ENCODE results near the gene PIK3R4. TPM values are rescaled to one million over a fixed set of nuclear protein-coding genes. Genes with fewer than 3 reads are reported as not detected.

Gene PIK3R4
- total RNA-seq, 1 experiment from 2014 or later = 21.5 TPM

DNA sequence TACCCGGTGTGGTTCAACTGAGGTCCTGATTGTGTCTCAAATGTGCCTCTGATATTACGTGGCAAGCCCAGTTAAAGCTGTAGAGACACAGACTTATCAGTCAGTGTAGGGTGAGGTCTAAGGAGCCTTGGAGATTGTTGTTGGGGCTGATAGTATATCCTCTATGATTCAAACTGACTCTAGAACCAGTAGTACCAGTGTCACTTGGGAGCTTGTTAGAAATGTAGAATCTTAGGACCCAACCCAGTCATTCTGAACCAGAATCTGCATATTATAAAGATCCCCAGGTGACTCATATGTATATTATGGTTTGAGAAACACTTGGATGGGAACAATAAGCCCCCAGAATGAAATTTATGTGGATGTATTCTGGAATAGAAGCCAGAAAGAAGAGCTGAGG is 83.5 kb downstream of the PIK3R4 start:
- Histone ChIP-seq H3K27ac (ENCODE audit: low read length) (no peak overlapping the region), H2AFZ (ENCODE audit: low read length) (no peak overlapping the region), H3K9me2 (replicated peaks; ENCODE audit: low read length) (no peaks in the 10 kb centered on the region), H3K9me3 (ENCODE audit: low read length) (no peaks in the 10 kb centered on the region), H3K27me3 (ENCODE audit: low read length) (no peaks in the 10 kb centered on the region), H3K4me2 (ENCODE audit: low read length) (no peak overlapping the region), H3K4me3 (ENCODE audit: low read length) (no peak overlapping the region), H3K9ac (ENCODE audit: low read length) (no peak overlapping the region), H3K4me1 (ENCODE audit: insufficient read depth, low read length) (no peaks in the 10 kb centered on the region; the same call in 1 of the 2 replicates), H3F3A (ENCODE audit: low read length, unreplicated experiment) (no peaks in the 10 kb centered on the region), H3K79me2 (ENCODE audit: low read length) (no peaks in the 10 kb centered on the region), H3K36me3 (ENCODE audit: low read depth, low read length) (no peaks in the 10 kb centered on the region), H4K20me1 (ENCODE audit: low read length) (no peaks in the 10 kb centered on the region)
- no peak for TF ChIP-seq EZH2phosphoT487 (IDR thresholded peaks at IDR 0.05; ENCODE audit: borderline replicate concordance, low read length)
- TF ChIP-seq, protein P1, sequence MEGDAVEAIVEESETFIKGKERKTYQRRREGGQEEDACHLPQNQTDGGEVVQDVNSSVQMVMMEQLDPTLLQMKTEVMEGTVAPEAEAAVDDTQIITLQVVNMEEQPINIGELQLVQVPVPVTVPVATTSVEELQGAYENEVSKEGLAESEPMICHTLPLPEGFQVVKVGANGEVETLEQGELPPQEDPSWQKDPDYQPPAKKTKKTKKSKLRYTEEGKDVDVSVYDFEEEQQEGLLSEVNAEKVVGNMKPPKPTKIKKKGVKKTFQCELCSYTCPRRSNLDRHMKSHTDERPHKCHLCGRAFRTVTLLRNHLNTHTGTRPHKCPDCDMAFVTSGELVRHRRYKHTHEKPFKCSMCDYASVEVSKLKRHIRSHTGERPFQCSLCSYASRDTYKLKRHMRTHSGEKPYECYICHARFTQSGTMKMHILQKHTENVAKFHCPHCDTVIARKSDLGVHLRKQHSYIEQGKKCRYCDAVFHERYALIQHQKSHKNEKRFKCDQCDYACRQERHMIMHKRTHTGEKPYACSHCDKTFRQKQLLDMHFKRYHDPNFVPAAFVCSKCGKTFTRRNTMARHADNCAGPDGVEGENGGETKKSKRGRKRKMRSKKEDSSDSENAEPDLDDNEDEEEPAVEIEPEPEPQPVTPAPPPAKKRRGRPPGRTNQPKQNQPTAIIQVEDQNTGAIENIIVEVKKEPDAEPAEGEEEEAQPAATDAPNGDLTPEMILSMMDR (conservative IDR thresholded peaks at IDR 0.05; ENCODE audit: low read depth, low read length) = no peak
- TF ChIP-seq EZH2 (IDR thresholded peaks at IDR 0.05; ENCODE audit: low read length, unreplicated experiment) = no peak
- ATAC-seq (no peak), DNase-seq (no peak)
- no TSS peak for BruUV-seq (replicated peaks)
- ChIA-PET CTCF (no interaction called here), POLR2A (ENCODE audit: unreplicated experiment) (no interaction called here)
- intact Hi-C loops (cut with micrococcal nuclease) = no loop called here

DNA sequence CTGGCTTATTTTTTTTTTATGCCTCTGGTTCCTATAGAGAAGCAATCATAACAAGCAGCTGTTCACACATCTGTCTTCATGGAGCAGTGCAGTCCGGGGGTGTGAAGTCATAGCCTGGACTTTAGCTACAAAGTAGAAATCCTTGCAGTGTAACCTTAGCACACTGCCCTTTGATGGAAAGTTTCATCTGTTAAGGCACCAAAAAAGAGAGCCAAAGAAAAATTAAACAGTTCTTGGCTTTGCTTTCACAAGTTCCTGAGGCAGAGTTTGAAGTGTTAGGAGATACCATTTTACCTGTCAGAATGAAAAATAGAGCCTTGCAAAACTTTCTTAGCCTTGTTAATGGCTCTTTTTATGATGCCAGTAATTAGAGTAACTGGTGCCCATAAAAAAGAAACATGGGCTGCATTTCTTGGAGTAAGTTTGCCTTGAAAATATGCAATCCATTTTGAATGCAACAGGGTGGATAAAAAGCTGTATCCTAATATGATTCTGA is 84.1 kb downstream of the PIK3R4 start:
- ATAC-seq (no peak), DNase-seq (no peak)
- Histone ChIP-seq H2AFZ (ENCODE audit: low read length) (no peak overlapping the region), H3K27ac (ENCODE audit: low read length) (no peak overlapping the region), H3K4me1 (ENCODE audit: insufficient read depth, low read length) (no peaks in the 10 kb centered on the region; the same call in 1 of the 2 replicates), H3F3A (ENCODE audit: low read length, unreplicated experiment) (no peaks in the 10 kb centered on the region), H3K36me3 (ENCODE audit: low read depth, low read length) (no peaks in the 10 kb centered on the region), H3K9me2 (replicated peaks; ENCODE audit: low read length) (no peaks in the 10 kb centered on the region), H3K4me2 (ENCODE audit: low read length) (no peak overlapping the region), H3K4me3 (ENCODE audit: low read length) (no peak overlapping the region), H3K9ac (ENCODE audit: low read length) (no peak overlapping the region), H3K27me3 (ENCODE audit: low read length) (no peaks in the 10 kb centered on the region), H4K20me1 (ENCODE audit: low read length) (no peaks in the 10 kb centered on the region), H3K9me3 (ENCODE audit: low read length) (no peaks in the 10 kb centered on the region), H3K79me2 (ENCODE audit: low read length) (no peaks in the 10 kb centered on the region)
- POLR2A ChIA-PET (ENCODE audit: unreplicated experiment) = no interaction called here
- TF ChIP-seq, protein P1 (conservative IDR thresholded peaks at IDR 0.05; ENCODE audit: low read depth, low read length) = no peak
- TF ChIP-seq EZH2phosphoT487 (IDR thresholded peaks at IDR 0.05; ENCODE audit: borderline replicate concordance, low read length) (no peak), EZH2 (IDR thresholded peaks at IDR 0.05; ENCODE audit: low read length, unreplicated experiment) (no peak)
- CTCF ChIA-PET = no interaction called here
- intact Hi-C loops (cut with micrococcal nuclease) = no loop called here
- BruUV-seq (replicated peaks) = no TSS peak

DNA sequence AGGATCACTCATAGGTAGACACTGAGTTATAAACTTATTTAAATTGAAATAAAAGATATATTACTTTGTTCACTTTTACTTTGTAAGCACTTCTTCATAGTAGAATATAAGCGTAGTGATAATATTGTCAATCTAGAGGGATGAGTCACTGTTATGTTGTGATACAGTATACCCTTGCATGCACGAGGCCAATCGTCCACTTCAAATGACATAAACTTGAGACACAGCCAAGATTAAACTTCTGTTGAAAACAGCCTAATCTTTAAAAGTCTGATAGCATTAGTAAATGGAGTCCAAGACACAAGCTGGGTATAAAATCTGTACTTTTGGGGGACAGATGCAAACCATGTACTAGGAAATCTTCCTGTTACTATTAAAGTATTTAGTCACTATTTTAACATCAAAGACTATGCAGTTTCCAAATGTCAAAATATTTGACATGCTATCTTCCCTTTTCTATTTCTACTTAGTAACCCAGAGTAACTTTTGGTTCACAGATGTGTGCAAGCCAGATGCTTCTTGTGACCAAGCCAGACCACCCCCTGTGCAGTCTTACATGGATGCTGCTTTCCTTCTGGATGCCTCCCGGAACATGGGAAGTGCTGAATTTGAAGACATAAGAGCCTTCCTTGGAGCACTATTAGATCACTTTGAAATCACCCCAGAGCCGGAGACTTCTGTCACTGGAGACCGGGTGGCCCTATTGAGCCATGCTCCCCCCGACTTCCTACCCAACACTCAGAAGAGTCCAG is 85.3 kb downstream of the PIK3R4 start:
- Histone ChIP-seq H3K9me2 (replicated peaks; ENCODE audit: low read length) (no peaks in the 10 kb centered on the region), H3K9me3 (ENCODE audit: low read length) (no peaks in the 10 kb centered on the region), H3K4me1 (ENCODE audit: insufficient read depth, low read length) (no peaks in the 10 kb centered on the region; the same call in 1 of the 2 replicates), H3K9ac (ENCODE audit: low read length) (no peak overlapping the region), H3K79me2 (ENCODE audit: low read length) (no peaks in the 10 kb centered on the region), H4K20me1 (ENCODE audit: low read length) (no peaks in the 10 kb centered on the region), H3K4me3 (ENCODE audit: low read length) (no peak overlapping the region), H2AFZ (ENCODE audit: low read length) (no peak overlapping the region), H3K27ac (ENCODE audit: low read length) (no peak overlapping the region), H3K36me3 (ENCODE audit: low read depth, low read length) (no peaks in the 10 kb centered on the region), H3K27me3 (ENCODE audit: low read length) (no peaks in the 10 kb centered on the region), H3F3A (ENCODE audit: low read length, unreplicated experiment) (no peaks in the 10 kb centered on the region), H3K4me2 (ENCODE audit: low read length) (no peak overlapping the region)
- ATAC-seq (no peak), DNase-seq (no peak)
- intact Hi-C loops (cut with micrococcal nuclease) = no loop called here
- POLR2A ChIA-PET (ENCODE audit: unreplicated experiment) = no interaction called here
- no TSS peak for BruUV-seq (replicated peaks)
- TF ChIP-seq, protein P1 (conservative IDR thresholded peaks at IDR 0.05; ENCODE audit: low read depth, low read length) = no peak
- TF ChIP-seq EZH2 (IDR thresholded peaks at IDR 0.05; ENCODE audit: low read length, unreplicated experiment) = no peak
- TF ChIP-seq EZH2phosphoT487 (IDR thresholded peaks at IDR 0.05; ENCODE audit: borderline replicate concordance, low read length) = no peak
- CTCF ChIA-PET = no interaction called here
